ENCODE data around the gene ACSM6.
A peak's percentile ranks its signal among the peaks of the same experiment; 100 is the strongest.

The ACSM6 gene

DNA sequence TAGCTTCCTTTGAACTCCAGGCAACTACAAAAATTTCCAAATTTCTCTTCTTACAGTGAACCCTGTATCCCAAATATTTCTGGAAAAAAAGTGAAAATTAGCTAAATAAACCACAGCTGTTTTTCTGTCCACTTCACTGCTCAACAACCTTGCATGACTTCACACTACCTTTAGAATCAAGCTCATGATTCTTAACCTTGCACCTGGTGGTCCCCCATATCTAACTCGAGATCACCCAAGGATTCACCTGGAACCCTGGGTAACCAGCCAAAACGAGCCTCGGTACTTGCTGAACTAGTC is 49.2 kb downstream of the ACSM6 start:
- no peak for DNase-seq (ENCODE audit: low spot score)
- TF ChIP-seq CTCF (IDR thresholded peaks at IDR 0.05; ENCODE audit: borderline replicate concordance, control extremely low read depth, extremely low read depth, insufficient read depth, missing control alignments), result no peak
- in situ Hi-C loops (cut with MboI; ENCODE audit: low sequenced_read_pairs, unreplicated experiment), result no loop called here

DNA sequence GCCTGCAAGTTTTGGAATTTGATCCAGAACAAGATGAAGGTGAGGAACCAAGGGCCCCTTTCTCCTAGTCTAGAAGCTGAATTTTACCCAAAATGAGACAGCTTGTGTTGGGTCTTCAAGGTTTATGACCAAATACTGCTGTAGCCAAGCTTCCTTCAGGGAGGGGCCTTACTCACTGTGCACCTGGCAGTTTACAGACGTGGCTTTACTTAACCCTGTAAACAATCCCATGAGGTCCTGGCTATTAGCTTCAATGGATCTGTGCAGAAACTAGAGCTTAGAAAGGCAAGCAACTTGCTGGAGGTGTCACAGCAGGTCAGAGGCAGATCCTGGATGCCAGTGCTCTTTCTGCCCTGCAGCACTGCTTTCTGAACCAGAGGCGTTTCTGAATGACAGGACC is 50.1 kb downstream of the ACSM6 start:
- no peak for DNase-seq (ENCODE audit: low spot score)
- in situ Hi-C loops (cut with MboI; ENCODE audit: low sequenced_read_pairs, unreplicated experiment), result no loop called here
- TF ChIP-seq CTCF (IDR thresholded peaks at IDR 0.05; ENCODE audit: borderline replicate concordance, control extremely low read depth, extremely low read depth, insufficient read depth, missing control alignments), result no peak

GRCh38 chr10:95245425-95246055 is 51.5 kb downstream of the ACSM6 start:
- DNase-seq (ENCODE audit: low spot score), result peak; percentile 64
- TF ChIP-seq CTCF (IDR thresholded peaks at IDR 0.05; ENCODE audit: borderline replicate concordance, control extremely low read depth, extremely low read depth, insufficient read depth, missing control alignments), result no peak
- in situ Hi-C loops (cut with MboI; ENCODE audit: low sequenced_read_pairs, unreplicated experiment), result no loop called here

DNA sequence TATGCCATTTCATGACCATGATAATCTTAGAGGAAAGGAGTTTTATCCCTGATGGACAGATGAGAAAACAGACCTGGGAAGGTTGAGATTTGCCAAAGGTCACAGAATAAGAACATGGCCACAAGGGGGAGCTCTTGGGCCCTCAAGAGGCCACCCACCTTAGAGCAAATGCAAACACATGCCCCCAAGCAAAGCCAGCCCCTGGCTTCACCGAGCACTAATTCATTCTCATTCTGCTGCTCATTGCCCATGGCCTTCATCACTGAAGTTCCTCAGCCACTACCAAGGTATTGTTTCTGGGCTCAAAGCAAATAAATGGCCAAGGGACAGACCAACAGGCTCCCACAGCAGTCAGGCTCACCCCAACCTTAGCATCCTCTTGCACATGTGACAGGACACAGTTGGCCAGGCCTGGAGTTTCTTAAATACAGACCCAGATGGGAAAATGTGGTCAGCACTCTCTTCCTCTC is 52.6 kb downstream of the ACSM6 start:
- in situ Hi-C loops (cut with MboI; ENCODE audit: low sequenced_read_pairs, unreplicated experiment), result no loop called here
- TF ChIP-seq CTCF (IDR thresholded peaks at IDR 0.05; ENCODE audit: borderline replicate concordance, control extremely low read depth, extremely low read depth, insufficient read depth, missing control alignments), result peak; percentile 74
- peak; percentile 67 for DNase-seq (ENCODE audit: low spot score)

DNA sequence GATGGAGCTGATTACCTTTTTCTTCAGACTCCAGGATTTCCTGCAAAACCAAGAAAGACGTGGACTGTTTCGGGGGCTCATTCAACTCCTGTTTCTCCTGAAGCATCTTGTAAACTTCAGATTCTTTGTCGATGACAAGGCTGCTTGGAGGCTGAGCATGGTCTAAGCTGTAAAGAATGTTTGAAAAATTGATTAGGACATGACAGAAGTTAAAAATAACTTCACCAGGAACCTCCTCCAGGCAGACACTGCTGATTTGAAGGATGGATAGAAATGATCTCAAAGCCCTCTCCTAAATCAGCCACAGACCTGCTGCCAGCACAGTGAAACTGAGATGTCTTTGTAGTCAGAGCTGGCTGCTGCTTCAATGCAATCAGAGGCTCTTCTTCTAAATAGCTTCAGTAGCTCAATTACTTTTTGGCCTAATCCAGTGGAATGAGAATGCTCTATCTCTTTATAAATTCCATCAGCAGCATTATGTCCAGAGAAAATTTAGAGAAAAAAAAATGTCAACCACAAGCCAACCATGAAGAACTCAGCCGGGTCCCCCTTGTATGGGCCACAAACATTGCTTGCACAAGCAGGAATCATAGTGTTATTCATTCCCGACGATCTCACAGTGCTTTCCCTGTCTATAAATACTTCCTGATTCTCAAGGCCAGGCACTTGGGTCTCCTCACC is 53.3 kb downstream of the ACSM6 start:
- no peak for TF ChIP-seq CTCF (IDR thresholded peaks at IDR 0.05; ENCODE audit: borderline replicate concordance, control extremely low read depth, extremely low read depth, insufficient read depth, missing control alignments)
- DNase-seq (ENCODE audit: low spot score), result no peak
- in situ Hi-C loops (cut with MboI; ENCODE audit: low sequenced_read_pairs, unreplicated experiment), result no loop called here

- no peak for DNase-seq (ENCODE audit: low spot score)
- TF ChIP-seq CTCF (IDR thresholded peaks at IDR 0.05; ENCODE audit: borderline replicate concordance, control extremely low read depth, extremely low read depth, insufficient read depth, missing control alignments), result no peak
- in situ Hi-C loops (cut with MboI; ENCODE audit: low sequenced_read_pairs, unreplicated experiment), result no loop called here
Measured at GRCh38 chr10:95247881-95248583, 54.0 kb downstream of the ACSM6 start.
